Islet precursor cell (in vitro differentiated cells): ENCODE measurements around the gene NDUFAF2.
"Not testable (repeated sequence)": the region's sequence is repeated elsewhere in the genome, so short reads cannot be mapped to it uniquely, and the experiment has no call there.

Experiments
- DNase-seq: peaks from one replicate; pipeline ENCODE4 v3.0.0-alpha.2; 2018

Gene NDUFAF2

GRCh38 chr5:60944904-60945812 is at the start of gene NDUFAF2, which contains the start of gene ERCC8:
Gene NDUFAF2 (plus strand): TSS chr5:60945205. CDS start chr5:60945256, 51 bp downstream.
Gene ERCC8 (minus strand): TSS chr5:60945070. CDS start chr5:60945008, 62 bp downstream.
- DNase-seq = peak; percentile 97

- DNase-seq = no peak
Observed at GRCh38 chr5:60896991-60897390, 48.0 kb upstream of the NDUFAF2 start.

GRCh38 chr5:60903356-60903755 is 41.6 kb upstream of the NDUFAF2 start:
- no peak for DNase-seq

- no peak for DNase-seq
Observed at GRCh38 chr5:60916646-60917045, 28.4 kb upstream of the NDUFAF2 start.

GRCh38 chr5:60918466-60918865 is 26.5 kb upstream of the NDUFAF2 start:
- no peak for DNase-seq

- DNase-seq = no peak
Observed at GRCh38 chr5:60927450-60927849, 17.6 kb upstream of the NDUFAF2 start.

GRCh38 chr5:60929024-60929423 is 16.0 kb upstream of the NDUFAF2 start:
- DNase-seq = no peak

- DNase-seq = no peak
Observed at GRCh38 chr5:60943624-60944023, 1.4 kb upstream of the NDUFAF2 start.

GRCh38 chr5:60945813-60946187 is 795 bp downstream of the NDUFAF2 start:
- no peak for DNase-seq

- no peak for DNase-seq
Observed at GRCh38 chr5:60948738-60949137, 3.7 kb downstream of the NDUFAF2 start.

GRCh38 chr5:60955239-60955638 is 10.2 kb downstream of the NDUFAF2 start:
- no peak for DNase-seq

- no peak for DNase-seq
Observed at GRCh38 chr5:60958088-60958487, 13.1 kb downstream of the NDUFAF2 start.

GRCh38 chr5:60958712-60959111 is 13.7 kb downstream of the NDUFAF2 start:
- no peak for DNase-seq

- DNase-seq = no peak
Observed at GRCh38 chr5:60959156-60959555, 14.2 kb downstream of the NDUFAF2 start.

GRCh38 chr5:60960591-60960990 is 15.6 kb downstream of the NDUFAF2 start:
- no peak for DNase-seq

GRCh38 chr5:60961685-60962084 is 16.7 kb downstream of the NDUFAF2 start:
- DNase-seq = no peak

GRCh38 chr5:60972231-60972630 is 27.2 kb downstream of the NDUFAF2 start:
- no peak for DNase-seq

GRCh38 chr5:60977956-60978737 is 33.1 kb downstream of the NDUFAF2 start:
- DNase-seq = no peak

- DNase-seq = peak; percentile 60
Observed at GRCh38 chr5:60978968-60979367, 34.0 kb downstream of the NDUFAF2 start.

- DNase-seq = no peak
Observed at GRCh38 chr5:60980511-60980910, 35.5 kb downstream of the NDUFAF2 start.

- not testable (repeated sequence) for DNase-seq
Observed at GRCh38 chr5:60982127-60982526, 37.1 kb downstream of the NDUFAF2 start.

- no peak for DNase-seq
Observed at GRCh38 chr5:60989790-60990189, 44.8 kb downstream of the NDUFAF2 start.

- no peak for DNase-seq
Observed at GRCh38 chr5:60992871-60993270, 47.9 kb downstream of the NDUFAF2 start.

GRCh38 chr5:60993425-60993824 is 48.4 kb downstream of the NDUFAF2 start:
- DNase-seq = no peak
